T-helper 1 cell treated with Interleukin-12 subunit alpha and Interleukin-12 subunit beta and Interleukin-4 antibody, amounts not matched to agents 30 μg/mL and 1 μg/mL, for 36 hours (primary cell): ENCODE data around the gene ADK.

Source experiments
- H3K27ac Mint-ChIP-seq: one replicate; pipeline ENCODE4 v1.8.0; 2021; ENCODE audit warnings: mild to moderate bottlenecking, mixed read lengths
- H3K27me3 Mint-ChIP-seq: one replicate; pipeline ENCODE4 v1.8.0; 2021; ENCODE audit warnings: low read depth, mixed read lengths
- H3K36me3 Mint-ChIP-seq: one replicate; pipeline ENCODE4 v1.8.0; 2021; ENCODE audit warnings: low read depth, mixed read lengths
- H3K4me1 Mint-ChIP-seq: one replicate; pipeline ENCODE4 v1.8.0; 2021; ENCODE audit warnings: low read depth, mixed read lengths
- H3K4me3 Mint-ChIP-seq: one replicate; pipeline ENCODE4 v1.8.0; 2021; ENCODE audit warnings: mild to moderate bottlenecking, moderate library complexity, mixed read lengths
- H3K9me3 Mint-ChIP-seq: one replicate; pipeline ENCODE4 v1.8.0; 2021; ENCODE audit warnings: mixed read lengths

ADK gene

DNA sequence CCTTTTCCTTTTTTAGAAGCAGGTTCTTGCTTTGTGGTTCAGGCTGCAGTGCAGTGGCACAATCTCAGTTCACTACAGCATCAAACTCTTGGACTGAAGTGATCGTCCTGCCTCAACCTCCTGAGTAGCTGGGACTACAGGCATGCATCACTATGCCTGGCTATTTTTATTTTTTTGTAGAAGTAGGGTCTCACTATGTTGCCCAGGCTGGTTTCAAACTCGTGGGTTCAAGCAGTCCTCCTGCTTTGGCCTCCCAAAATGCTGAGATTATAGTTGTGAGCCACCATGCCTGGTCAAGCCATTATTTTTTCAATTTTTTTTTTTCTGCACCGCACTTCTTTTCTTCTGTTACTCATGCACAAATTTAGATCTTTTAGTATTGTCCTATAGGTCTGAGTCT lies 154.7 kb downstream of the ADK start:
- Mint-ChIP-seq H3K36me3 (no peaks in the 10 kb centered on the region), H3K27me3 (no peaks in the 10 kb centered on the region), H3K4me1 (peaks cover 3% of the 10 kb centered on the region), H3K9me3 (no peaks in the 10 kb centered on the region), H3K4me3 (no peak overlapping the region), H3K27ac (no peak overlapping the region)

DNA sequence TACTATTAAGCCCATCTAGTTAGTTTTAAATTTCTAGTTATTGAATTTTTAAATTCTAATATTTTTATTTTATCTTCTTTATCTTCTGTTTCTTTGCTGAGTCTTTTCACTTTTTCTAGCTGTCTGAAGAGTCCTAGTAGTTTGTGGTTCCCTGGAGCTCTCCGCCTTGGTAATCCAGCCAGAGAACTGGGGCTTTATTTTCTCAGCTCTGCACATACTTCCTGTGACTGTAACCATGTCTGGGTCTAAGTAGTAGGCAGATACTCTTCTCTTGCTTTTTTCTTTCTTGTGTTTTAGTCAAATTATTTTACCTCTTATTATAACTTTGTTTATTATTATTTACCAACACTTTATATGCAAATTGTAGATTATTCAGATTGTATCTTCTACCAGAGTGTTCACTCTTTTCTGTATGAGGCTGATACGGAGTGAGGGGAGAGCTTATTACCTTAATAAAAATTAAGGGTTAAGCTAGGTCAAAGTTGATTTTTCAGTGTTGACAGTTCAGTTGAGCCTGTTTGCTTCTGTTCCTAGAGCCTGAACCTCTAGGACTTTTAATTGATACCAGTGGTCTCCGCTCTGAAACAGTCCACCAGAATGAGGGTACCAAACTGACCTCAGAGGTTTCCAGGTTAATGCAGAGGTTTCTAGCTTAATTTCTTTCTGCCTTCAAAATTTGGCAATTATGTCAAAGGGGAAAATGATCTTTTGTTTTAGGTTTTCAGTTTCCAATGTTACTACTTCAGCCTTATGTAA lies 155.4 kb downstream of the ADK start:
- Mint-ChIP-seq H3K4me3 (no peak overlapping the region), H3K36me3 (no peaks in the 10 kb centered on the region), H3K4me1 (peaks cover 3% of the 10 kb centered on the region), H3K27me3 (no peaks in the 10 kb centered on the region), H3K27ac (no peak overlapping the region), H3K9me3 (no peaks in the 10 kb centered on the region)

DNA sequence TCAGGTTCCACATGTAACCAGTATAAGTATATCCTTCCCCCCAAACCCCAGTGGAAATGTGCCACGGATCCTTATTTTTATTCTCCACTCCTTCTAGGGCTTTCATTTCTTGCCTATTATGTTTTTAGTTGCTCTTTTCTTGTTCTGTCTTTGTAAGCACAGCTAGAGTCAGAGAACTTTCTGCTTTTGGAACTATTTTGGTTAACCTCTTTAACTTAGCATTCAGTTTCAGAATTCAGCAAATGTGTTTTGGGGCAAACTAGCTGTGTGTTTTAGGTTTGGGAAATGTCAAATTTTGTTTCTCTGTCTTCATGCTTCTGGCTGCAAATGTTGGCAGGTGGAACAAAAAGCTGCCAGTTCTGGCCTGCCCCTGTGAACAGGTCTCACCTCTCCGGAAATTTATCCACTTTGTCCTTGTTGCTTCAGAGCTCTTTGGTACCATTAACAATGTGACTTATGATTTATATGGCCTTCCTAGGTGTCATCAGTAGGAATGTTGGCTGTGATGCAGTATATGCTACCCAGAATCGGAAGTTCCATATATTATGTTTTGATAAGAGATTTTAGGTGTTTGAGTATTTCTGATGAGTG lies 156.1 kb downstream of the ADK start:
- H3K4me3 Mint-ChIP-seq = no peak overlapping the region
- no peaks in the 10 kb centered on the region for H3K36me3 Mint-ChIP-seq
- no peak overlapping the region for H3K27ac Mint-ChIP-seq
- no peaks in the 10 kb centered on the region for H3K9me3 Mint-ChIP-seq
- no peaks in the 10 kb centered on the region for H3K27me3 Mint-ChIP-seq
- H3K4me1 Mint-ChIP-seq = peaks cover 3% of the 10 kb centered on the region

DNA sequence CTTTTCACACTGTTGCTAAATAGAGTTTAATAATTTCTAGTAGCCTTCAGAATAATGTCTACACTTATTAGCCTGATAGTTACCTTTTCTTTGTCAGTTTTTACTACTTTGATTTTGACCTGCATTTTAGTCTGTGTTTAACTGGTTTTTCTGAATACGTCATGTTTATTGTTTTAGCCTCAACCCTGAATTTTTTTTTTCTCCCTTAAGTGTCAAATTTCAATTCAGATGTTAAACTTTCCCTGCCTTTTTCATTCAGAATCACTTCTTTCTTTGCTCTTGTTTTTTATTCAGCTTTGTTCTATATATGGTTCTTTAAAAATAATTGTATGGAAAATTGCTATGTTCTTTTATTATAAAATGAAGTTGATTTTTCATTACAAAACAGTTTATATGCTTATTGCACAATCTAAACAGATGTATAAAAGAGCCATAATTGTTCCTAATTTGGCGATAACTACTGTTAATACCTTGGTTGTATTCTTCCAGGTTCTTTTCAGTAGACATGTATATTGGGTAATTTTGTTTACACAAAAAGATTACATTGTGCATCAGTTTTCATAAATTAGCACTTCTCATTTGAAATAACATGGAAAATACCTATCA lies 159.7 kb downstream of the ADK start:
- Mint-ChIP-seq H3K27me3 (no peaks in the 10 kb centered on the region), H3K4me3 (no peak overlapping the region), H3K9me3 (no peaks in the 10 kb centered on the region), H3K4me1 (peaks cover 2% of the 10 kb centered on the region), H3K36me3 (no peaks in the 10 kb centered on the region), H3K27ac (no peak overlapping the region)

DNA sequence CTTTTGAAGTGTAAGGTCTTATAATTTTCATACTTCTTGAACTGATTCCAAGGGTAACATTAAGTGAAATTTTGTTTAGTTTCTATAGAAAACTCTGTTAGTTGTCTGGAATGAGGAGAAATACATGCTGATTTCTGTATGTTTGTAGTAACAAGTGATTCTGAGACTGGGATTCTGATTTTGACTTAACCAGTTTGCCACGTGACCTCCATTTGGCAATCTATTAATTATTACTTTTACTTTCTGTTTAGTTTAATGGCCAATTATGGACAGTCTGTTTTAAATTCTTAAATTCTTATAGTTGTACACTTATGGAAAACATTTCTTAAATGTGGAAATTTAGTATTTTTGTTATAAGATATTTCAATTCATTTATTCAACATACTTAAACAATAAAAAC lies 163.1 kb downstream of the ADK start:
- Mint-ChIP-seq H3K27ac (no peak overlapping the region), H3K4me3 (no peak overlapping the region), H3K4me1 (no peaks in the 10 kb centered on the region), H3K27me3 (no peaks in the 10 kb centered on the region), H3K9me3 (peaks cover under 1% of the 10 kb centered on the region), H3K36me3 (peaks cover 2% of the 10 kb centered on the region)

DNA sequence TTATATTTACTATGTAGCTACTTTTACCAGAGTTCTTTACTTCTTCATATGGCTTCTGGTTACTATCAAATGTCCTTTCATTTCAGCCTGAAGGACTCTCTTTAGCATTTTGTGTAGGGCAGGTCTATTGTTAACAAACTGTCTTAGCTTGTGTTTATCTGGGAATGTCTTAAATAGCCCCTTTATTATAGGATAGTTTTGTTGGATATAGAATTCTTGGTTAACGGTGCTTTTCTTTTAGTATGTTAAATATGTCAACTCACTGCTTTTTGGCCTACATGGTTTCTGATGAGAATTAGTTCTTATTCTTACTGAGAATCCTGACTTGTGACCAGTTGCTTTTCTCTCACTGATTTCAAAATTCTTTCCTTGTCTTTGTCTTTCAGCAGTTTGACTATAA lies 169.0 kb downstream of the ADK start:
- H3K4me1 Mint-ChIP-seq = peaks cover 6% of the 10 kb centered on the region
- H3K4me3 Mint-ChIP-seq = no peak overlapping the region
- H3K27ac Mint-ChIP-seq = no peak overlapping the region
- peaks cover 19% of the 10 kb centered on the region for H3K36me3 Mint-ChIP-seq
- no peaks in the 10 kb centered on the region for H3K27me3 Mint-ChIP-seq
- H3K9me3 Mint-ChIP-seq = peaks cover 22% of the 10 kb centered on the region

DNA sequence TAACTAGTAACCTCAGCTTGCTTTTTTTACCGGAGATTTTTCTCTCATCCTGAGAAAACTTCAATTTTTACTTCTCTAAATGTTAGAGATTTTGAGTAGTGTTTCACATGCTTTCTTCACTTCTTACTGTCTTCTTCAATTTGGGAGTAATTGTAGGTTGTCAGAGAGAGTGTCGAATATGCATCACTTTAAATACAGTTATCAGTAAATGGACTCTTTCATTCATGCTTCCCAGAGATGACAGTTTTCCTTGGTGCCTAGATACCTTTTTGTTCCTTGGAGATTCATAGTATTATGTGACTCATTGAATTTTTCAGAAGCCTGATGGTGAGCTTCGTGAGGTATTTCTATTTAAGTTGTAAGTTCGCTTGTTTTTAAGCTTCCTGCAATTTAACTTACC lies 169.7 kb downstream of the ADK start:
- no peaks in the 10 kb centered on the region for H3K27me3 Mint-ChIP-seq
- H3K4me3 Mint-ChIP-seq = no peak overlapping the region
- H3K4me1 Mint-ChIP-seq = peaks cover 6% of the 10 kb centered on the region
- H3K27ac Mint-ChIP-seq = no peak overlapping the region
- H3K36me3 Mint-ChIP-seq = peaks cover 22% of the 10 kb centered on the region
- H3K9me3 Mint-ChIP-seq = peaks cover 22% of the 10 kb centered on the region

DNA sequence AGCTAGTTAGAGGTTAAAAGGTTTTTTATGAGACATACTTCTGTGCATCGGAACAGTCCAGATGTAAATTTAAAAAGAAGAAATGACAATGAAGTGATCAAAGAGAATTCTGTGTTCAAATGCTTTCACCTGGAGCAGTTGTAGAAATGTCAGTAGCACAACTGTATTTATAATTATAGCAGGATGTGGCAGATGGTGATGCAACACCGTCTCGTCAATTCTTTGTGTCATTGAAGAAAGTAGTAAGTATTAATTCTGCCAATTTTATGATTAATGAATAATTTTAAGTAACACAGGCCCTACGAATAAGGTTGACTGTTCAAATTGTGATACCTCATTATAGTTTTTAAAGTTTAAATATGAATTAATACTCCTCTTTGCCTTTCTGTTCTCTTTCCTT lies 171.1 kb downstream of the ADK start:
- no peak overlapping the region for H3K27ac Mint-ChIP-seq
- no peaks in the 10 kb centered on the region for H3K27me3 Mint-ChIP-seq
- peaks cover 24% of the 10 kb centered on the region for H3K36me3 Mint-ChIP-seq
- H3K4me3 Mint-ChIP-seq = no peak overlapping the region
- peaks cover 6% of the 10 kb centered on the region for H3K4me1 Mint-ChIP-seq
- peaks cover 22% of the 10 kb centered on the region for H3K9me3 Mint-ChIP-seq

DNA sequence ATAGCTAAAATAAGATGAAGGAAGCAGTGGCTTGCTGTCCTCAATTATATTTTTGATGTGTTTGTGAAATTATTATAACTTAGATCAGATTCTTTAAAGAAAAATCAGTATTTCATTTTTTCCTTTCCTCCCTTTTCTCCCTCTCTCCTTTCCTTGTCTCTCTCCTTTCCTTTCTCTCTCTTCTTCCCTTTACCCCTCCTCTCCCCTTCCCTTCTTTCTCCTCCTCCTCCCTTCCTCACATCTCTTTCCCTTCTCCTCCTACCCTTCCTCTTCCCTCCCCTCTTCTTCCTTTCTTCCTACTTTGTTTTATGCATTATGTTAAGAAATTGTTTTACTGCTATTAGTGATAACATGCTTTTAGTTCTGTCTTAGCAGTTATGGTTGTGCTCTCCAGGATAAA lies 171.5 kb downstream of the ADK start:
- H3K27ac Mint-ChIP-seq = no peak overlapping the region
- H3K27me3 Mint-ChIP-seq = no peaks in the 10 kb centered on the region
- no peak overlapping the region for H3K4me3 Mint-ChIP-seq
- H3K4me1 Mint-ChIP-seq = peaks cover 6% of the 10 kb centered on the region
- peaks cover 23% of the 10 kb centered on the region for H3K36me3 Mint-ChIP-seq
- peaks cover 22% of the 10 kb centered on the region for H3K9me3 Mint-ChIP-seq

DNA sequence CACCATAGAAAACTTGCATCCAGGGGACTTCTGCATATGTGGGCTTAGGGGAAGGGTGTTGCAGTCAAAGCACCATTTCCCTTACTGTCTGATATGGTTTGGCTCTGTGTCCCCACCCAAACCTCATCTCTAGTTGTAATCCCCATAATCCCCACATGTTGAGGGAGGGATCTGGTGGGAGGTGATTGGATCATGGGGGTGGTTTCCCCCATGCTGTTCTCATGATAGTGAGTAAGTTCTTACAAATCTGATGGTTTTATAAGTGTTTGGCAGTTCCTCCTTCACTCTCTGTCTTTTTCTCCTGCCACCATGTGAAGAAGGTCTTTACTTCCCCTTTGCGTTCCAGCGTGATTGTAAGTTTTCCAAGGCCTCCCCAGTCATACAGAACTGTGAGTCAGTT lies 177.4 kb downstream of the ADK start:
- peaks cover 3% of the 10 kb centered on the region for H3K4me1 Mint-ChIP-seq

DNA sequence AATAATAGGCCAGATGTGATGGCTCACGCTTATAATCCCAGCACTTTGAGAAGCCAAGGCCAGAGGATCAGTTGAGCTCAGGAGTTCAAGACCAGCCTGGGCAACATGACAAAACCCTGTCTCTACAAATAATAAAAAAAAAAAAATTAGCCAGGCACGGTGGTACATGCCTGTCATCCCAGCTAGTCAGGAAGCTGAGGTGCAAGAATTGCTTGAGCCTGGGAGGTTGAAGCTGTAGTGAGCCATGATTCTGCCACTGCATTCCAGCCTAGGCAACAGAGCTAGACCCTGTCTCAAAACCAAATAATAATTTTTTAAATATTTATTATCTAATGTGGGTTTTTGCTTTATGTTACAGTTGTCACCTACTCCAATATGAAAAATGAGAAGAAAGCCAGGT lies 178.9 kb downstream of the ADK start:
- H3K27ac Mint-ChIP-seq = no peak overlapping the region
- H3K4me3 Mint-ChIP-seq = no peak overlapping the region
- no peaks in the 10 kb centered on the region for H3K9me3 Mint-ChIP-seq
- H3K36me3 Mint-ChIP-seq = peaks cover 11% of the 10 kb centered on the region
- H3K4me1 Mint-ChIP-seq = no peaks in the 10 kb centered on the region
- no peaks in the 10 kb centered on the region for H3K27me3 Mint-ChIP-seq

More for the DNA sequence above, 177.4 kb downstream of the ADK start:
- Mint-ChIP-seq H3K36me3 (peaks cover 18% of the 10 kb centered on the region), H3K27ac (no peak overlapping the region), H3K4me3 (no peak overlapping the region), H3K9me3 (peaks cover 4% of the 10 kb centered on the region), H3K27me3 (no peaks in the 10 kb centered on the region)

DNA sequence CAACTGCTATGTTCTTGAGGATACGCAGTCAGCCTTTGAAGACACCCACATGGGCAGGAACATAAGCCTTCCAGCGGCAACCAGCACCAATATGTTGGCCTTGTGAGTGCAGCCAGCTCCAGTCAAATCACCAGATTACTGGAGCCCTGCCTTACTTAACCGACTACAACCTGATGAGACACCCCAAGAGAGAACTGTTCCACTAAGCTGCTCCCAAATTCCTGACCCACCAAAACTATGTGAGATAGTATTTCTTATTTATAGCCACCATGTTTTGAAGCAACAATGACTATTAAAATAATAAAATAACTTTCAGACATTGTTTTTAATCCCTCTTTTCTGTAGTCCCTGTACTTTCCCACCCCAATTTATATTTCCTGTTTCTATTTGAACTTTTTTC lies 179.6 kb downstream of the ADK start:
- Mint-ChIP-seq H3K27ac (no peak overlapping the region), H3K36me3 (peaks cover 9% of the 10 kb centered on the region), H3K9me3 (no peaks in the 10 kb centered on the region), H3K4me1 (no peaks in the 10 kb centered on the region), H3K27me3 (no peaks in the 10 kb centered on the region), H3K4me3 (no peak overlapping the region)

DNA sequence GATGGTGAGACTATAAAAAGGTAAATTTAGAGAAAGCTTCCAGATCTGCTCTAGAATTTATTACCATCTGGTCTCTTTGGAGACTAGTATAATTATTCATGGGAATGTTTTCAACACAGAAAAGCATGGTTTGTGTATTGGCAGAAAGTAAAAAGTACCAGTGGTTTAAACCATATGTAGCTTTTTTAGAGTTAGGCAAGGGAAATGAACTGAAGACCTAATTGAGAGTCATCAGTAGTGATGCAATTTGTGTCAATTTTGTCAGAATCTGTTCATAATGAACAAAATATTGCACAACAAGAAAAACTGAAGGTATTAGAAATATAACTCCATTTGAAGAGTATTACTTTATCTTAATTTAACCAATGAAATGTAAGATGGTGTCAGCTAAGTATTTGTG lies 181.4 kb downstream of the ADK start:
- peaks cover 1% of the 10 kb centered on the region for H3K4me1 Mint-ChIP-seq
- no peaks in the 10 kb centered on the region for H3K27me3 Mint-ChIP-seq
- no peak overlapping the region for H3K27ac Mint-ChIP-seq
- H3K4me3 Mint-ChIP-seq = no peak overlapping the region
- peaks cover 4% of the 10 kb centered on the region for H3K36me3 Mint-ChIP-seq
- H3K9me3 Mint-ChIP-seq = no peaks in the 10 kb centered on the region

DNA sequence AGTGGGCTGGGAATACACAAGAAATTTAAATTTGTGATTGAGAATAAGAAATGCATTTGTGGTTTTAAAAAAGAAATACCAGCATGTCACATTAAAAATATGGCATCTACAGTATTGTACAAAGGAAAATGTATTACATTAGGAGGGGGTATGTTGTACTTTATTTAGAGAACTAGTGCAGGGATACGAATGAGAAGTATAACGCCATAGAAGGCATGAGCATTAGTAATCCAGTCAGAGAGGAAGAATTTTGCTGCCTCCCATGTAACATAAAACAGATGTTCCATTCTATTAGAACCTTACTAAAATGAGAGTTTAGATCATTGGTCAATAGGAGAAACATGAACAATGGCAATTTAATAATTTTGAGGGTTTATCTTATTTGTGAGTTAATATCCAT lies 182.2 kb downstream of the ADK start:
- Mint-ChIP-seq H3K27ac (no peak overlapping the region), H3K36me3 (peaks cover 4% of the 10 kb centered on the region), H3K27me3 (no peaks in the 10 kb centered on the region), H3K4me3 (no peak overlapping the region), H3K4me1 (peaks cover 1% of the 10 kb centered on the region), H3K9me3 (no peaks in the 10 kb centered on the region)

DNA sequence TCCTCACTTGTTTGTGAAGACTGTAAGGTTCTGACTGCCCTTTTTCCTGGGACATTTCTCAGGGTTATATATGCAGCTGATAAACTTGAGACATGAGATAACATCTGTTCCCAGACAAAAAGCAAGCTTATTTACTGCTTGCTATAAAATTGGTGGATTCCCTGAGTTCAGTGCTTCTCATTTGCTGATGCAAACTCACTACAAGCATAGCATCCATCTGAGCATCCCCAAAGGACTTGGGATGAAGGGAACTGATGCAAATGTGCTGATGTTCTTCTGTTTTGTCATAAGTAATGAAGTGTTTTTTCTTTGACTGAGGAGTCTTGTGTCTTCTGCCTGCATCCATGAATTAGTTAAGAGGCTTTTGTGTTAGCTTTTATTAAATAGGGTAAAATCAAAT lies 183.2 kb downstream of the ADK start:
- no peaks in the 10 kb centered on the region for H3K27me3 Mint-ChIP-seq
- peaks cover 1% of the 10 kb centered on the region for H3K4me1 Mint-ChIP-seq
- peaks cover 4% of the 10 kb centered on the region for H3K36me3 Mint-ChIP-seq
- H3K27ac Mint-ChIP-seq = no peak overlapping the region
- H3K9me3 Mint-ChIP-seq = no peaks in the 10 kb centered on the region
- H3K4me3 Mint-ChIP-seq = no peak overlapping the region
